ENCODE results near the gene ADGRV1.

The ADGRV1 gene

DNA sequence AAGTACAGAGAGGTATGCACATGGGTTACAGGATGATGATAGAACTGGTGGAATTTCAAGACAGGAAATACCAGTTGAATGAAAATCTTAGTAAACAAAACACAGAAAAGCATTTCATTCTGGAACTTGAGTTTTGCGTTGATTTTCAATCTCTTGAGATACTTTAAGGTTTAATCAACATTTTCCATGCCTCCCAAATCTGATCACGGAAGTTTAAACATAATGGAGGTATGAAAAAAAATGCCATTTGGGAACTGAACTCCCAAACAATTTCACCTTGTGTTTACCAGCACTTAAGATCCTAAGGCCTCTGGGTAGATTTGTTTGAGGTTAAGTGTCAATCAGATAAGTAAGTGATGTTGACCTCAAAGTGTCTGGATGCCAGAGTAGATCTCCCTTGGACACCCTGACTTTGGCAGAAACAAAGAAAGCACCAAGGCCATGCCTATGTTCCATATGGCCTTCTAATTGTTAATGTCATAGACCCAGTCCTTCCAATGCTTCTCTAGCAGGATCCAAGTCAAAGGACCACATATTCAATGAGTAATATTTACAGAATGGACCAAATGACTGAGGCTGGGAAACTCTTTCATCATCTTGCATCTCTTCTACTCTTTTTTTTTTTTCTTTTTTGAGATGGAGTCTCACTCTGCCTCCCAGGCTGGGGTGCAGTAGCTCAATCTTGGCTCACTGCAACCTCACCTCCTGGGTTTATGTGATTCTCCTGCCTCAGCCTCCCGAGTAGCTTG, 607.6 kb downstream of the ADGRV1 start:
- no peak for DNase-seq (ENCODE audit: extremely low read depth, insufficient read length)
- Histone ChIP-seq H3K36me3 (ENCODE audit: control insufficient read depth, insufficient read depth, low read length) (no peaks in the 10 kb centered on the region), H3K27me3 (replicated peaks; ENCODE audit: control insufficient read depth, insufficient read depth, low read length) (no peaks in the 10 kb centered on the region), H3K4me3 (replicated peaks; ENCODE audit: low read depth, low read length) (no peak overlapping the region)
- TF ChIP-seq, protein P1, sequence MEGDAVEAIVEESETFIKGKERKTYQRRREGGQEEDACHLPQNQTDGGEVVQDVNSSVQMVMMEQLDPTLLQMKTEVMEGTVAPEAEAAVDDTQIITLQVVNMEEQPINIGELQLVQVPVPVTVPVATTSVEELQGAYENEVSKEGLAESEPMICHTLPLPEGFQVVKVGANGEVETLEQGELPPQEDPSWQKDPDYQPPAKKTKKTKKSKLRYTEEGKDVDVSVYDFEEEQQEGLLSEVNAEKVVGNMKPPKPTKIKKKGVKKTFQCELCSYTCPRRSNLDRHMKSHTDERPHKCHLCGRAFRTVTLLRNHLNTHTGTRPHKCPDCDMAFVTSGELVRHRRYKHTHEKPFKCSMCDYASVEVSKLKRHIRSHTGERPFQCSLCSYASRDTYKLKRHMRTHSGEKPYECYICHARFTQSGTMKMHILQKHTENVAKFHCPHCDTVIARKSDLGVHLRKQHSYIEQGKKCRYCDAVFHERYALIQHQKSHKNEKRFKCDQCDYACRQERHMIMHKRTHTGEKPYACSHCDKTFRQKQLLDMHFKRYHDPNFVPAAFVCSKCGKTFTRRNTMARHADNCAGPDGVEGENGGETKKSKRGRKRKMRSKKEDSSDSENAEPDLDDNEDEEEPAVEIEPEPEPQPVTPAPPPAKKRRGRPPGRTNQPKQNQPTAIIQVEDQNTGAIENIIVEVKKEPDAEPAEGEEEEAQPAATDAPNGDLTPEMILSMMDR (IDR thresholded peaks at IDR 0.05; ENCODE audit: insufficient read depth, low read length, poor library complexity, severe bottlenecking): no peak

DNA sequence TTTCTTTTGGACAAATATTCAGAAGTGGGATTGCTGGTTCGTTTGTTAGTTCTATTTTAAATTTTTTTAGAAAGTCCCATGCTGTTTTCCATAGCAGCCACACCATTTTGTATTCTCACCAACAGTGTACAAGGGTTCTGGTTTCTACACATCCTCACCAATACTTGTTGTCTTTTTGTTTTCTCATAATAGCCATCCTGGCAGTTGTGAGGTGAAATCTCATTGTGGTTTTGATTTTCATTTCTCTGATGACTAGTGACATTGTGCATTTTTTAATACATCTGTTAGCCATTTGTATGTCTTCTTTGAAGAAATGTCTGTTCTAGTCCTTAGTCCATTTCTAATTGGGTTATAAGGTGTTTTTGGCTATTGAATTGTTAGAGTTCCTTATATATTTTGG, 610.3 kb downstream of the ADGRV1 start:
- no peak overlapping the region for H3K4me3 ChIP-seq (replicated peaks; ENCODE audit: low read depth, low read length)
- H3K27me3 ChIP-seq (replicated peaks; ENCODE audit: control insufficient read depth, insufficient read depth, low read length): no peaks in the 10 kb centered on the region
- TF ChIP-seq, protein P1 (IDR thresholded peaks at IDR 0.05; ENCODE audit: insufficient read depth, low read length, poor library complexity, severe bottlenecking): no peak
- H3K36me3 ChIP-seq (ENCODE audit: control insufficient read depth, insufficient read depth, low read length): no peaks in the 10 kb centered on the region
- no peak for DNase-seq (ENCODE audit: extremely low read depth, insufficient read length)

DNA sequence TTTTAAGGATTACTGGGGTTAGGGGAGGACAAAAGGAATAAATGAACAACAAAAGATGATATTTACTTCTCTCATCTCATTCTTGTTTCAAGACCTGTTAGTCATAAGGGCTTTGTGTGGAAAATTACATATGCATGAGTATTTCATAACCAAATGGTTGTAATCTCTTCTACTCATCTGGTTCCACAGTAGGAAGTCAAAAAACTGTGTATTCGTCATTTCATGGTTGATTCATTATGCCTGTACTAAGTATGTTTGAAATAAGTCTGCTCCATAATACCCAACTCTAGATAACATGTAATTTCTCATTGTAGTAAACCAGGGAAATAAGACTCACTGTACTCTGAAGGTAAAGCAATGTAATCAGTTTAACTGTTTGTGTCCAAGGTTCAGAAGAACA, 611.7 kb downstream of the ADGRV1 start:
- TF ChIP-seq, protein P1 (IDR thresholded peaks at IDR 0.05; ENCODE audit: insufficient read depth, low read length, poor library complexity, severe bottlenecking): no peak
- no peak for DNase-seq (ENCODE audit: extremely low read depth, insufficient read length)

DNA sequence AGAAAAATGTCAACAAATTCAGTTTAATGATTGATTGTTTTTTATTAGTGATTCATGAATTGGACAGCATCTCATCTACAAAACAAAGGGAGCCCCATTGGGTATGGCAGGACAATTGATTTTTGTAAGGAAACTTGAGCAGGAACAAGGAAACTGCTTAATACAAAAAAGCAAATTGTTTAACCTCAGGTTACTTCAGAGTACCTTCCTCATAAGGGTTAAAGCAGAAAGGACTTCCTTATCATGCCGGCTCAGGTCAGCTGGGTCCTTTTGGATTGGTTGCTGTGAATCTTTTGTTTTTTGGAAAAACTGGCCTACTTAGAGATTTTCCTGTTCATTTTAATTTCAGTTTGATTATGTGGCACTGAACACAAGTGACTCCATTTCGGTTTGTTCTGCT, 612.7 kb downstream of the ADGRV1 start:
- H3K27me3 ChIP-seq (replicated peaks; ENCODE audit: control insufficient read depth, insufficient read depth, low read length): no peaks in the 10 kb centered on the region
- H3K4me3 ChIP-seq (replicated peaks; ENCODE audit: low read depth, low read length): no peak overlapping the region
- DNase-seq (ENCODE audit: extremely low read depth, insufficient read length): no peak
- no peaks in the 10 kb centered on the region for H3K36me3 ChIP-seq (ENCODE audit: control insufficient read depth, insufficient read depth, low read length)
- TF ChIP-seq, protein P1 (IDR thresholded peaks at IDR 0.05; ENCODE audit: insufficient read depth, low read length, poor library complexity, severe bottlenecking): no peak

More for the DNA sequence above, 611.7 kb downstream of the ADGRV1 start:
- no peaks in the 10 kb centered on the region for H3K27me3 ChIP-seq (replicated peaks; ENCODE audit: control insufficient read depth, insufficient read depth, low read length)
- no peak overlapping the region for H3K4me3 ChIP-seq (replicated peaks; ENCODE audit: low read depth, low read length)
- H3K36me3 ChIP-seq (ENCODE audit: control insufficient read depth, insufficient read depth, low read length): no peaks in the 10 kb centered on the region

DNA sequence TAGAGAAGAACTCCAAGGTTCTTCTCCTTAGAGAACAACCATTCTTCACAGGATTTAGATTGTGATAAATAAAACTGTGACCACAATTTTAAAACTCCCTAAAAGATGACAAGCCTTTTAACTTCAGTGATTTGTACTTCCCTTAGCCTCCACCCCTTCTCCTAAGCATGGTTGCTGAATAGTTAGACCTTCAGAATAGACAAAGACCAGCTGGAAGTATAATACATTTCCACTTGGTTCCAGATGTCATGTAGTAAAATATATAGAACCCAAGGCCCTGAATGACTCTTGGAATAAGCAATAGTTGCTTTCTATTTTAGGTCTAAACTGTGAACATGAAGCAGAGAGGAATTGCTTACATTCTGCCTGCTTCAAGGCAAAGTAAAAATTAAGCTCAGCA, 615.8 kb downstream of the ADGRV1 start:
- H3K27me3 ChIP-seq (replicated peaks; ENCODE audit: control insufficient read depth, insufficient read depth, low read length): no peaks in the 10 kb centered on the region
- no peak overlapping the region for H3K4me3 ChIP-seq (replicated peaks; ENCODE audit: low read depth, low read length)
- H3K36me3 ChIP-seq (ENCODE audit: control insufficient read depth, insufficient read depth, low read length): no peaks in the 10 kb centered on the region
- DNase-seq (ENCODE audit: extremely low read depth, insufficient read length): no peak
- TF ChIP-seq, protein P1 (IDR thresholded peaks at IDR 0.05; ENCODE audit: insufficient read depth, low read length, poor library complexity, severe bottlenecking): no peak

Data from GM06990 (cell line).